GM18517 (cell line): ENCODE measurements around the gene CCDC78.
A peak's percentile ranks its signal among the peaks of the same experiment; 100 is the strongest.
"Not testable (repeated sequence)": the region's sequence is repeated elsewhere in the genome, so short reads cannot be mapped to it uniquely, and the experiment has no call there.

ENCODE experiments used
- ATAC-seq: cut with Tn5 transposase; IDR thresholded peaks from one replicate; pipeline ENCODE4 v1.9.1; 2021; ENCODE audit warnings: mild to moderate bottlenecking, moderate library complexity; ENCODE audit not compliant: unreplicated experiment

Gene CCDC78

DNA sequence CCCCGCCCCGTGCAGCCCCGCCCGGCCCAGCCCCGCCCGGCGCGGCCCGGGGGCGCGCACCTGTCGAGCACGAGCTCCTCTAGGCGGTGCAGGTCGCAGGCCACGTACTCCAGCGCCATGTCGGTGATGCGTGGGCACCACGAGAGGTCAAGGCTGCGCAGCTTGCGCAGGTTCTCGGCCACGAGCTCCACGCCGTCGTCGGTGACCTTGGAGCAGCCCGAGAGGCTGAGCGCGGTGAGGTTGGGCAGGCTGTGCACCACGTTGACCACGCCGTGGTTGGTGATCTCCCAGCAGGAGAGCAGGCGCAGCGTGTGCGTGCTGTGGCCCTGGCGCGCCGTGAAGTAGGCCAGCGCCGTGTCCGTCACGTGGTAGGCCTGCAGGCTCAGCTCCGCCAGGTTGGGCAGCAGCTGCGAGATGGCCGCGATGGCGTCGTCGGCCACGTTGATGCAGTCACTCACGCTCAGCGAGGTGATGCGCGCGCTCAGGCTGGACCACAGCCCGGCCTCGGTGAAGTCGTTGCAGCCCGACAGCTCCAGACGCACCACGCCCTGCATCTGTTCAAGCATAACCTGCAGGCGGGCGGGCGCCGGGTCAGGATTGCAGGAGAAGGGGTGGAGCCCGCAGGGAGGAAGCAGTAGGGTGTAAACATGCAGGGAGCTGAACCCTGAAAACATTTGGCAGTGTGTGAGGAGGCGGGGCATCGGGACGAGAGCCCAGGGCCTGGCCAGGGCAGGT is 30.7 kb downstream of the CCDC78 start:
- no peak for ATAC-seq

DNA sequence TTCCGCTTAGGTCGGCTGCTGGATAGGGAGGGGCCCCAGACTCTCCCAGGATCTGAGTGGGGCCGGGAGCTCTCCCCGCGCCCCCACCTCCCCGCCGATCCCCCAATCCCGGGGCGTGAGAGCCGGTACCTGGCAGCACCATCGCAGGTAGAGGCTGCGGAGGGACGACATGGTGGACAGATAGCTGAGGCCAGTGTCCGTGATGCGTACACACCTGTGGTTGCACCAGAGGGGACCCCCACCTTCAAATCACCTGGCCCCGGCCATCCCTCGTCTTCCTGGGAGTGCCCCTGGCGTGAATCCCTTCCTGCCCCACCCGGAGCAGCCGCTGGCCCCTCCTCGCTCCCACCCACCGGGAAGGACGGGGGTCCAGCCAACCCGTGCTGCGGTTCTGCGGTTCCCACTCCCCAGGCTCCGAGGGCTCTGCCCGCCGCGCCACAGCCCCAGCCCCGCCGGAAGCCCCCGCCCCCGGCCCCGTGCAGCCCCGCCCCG is 31.3 kb downstream of the CCDC78 start:
- ATAC-seq, result no peak

DNA sequence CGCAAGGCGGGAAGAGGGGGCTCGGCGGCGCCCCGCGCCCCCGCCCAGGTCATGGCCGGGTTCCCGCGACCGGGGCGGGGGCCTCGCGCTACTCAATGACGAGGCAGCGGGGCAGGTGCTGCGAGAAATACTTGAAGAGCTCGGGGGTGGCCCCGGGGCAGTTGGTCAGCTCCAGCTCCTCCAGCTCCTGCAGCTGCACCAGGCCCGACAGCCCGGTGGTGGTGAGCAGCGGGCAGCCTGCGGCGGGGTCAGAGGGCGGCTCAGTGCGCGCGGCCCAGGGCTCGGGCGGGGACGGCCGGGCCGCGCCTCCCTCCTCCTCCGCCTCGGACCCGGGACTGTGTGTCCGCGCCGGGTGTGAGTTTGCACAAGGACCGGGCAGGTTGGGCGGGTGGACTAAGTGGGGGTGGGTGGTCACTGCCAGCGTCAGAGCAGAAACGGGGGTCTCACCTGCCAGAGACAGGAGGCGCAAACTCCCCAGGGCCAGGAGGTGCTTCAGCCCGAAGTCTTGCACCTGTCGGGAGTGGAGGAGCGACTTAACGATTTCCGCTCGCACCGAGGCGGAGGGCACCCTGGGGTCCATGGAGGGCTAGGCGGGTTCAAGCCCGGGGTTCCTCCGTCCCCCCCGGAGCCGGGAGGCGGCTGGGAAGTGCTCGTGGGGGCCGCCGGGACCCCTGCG is 31.9 kb downstream of the CCDC78 start:
- no peak for ATAC-seq

DNA sequence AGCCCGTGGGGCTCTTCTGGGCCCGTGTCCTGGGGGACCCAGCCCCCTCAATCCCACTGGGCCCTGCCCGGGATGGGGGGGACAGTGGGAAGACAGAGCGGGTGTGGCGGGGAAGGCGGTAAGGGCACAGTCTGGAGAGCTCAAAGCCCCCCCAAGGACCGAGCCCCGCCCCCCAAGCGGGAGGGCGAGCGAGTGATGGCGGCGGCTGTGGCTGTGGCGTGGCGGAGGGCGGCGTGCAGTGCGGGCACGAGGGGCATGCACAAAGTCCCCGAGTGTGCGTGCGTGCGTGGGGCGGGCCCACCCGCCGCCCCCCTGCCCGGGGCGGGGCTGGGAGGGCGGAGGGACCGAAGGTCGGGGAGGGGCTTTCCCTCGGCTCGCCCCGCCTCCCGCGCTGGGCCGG is 32.5 kb downstream of the CCDC78 start:
- ATAC-seq, result no peak

- no peak for ATAC-seq
Observed at GRCh38 chr16:693364-693763, 32.9 kb downstream of the CCDC78 start.

- ATAC-seq, result no peak
Observed at GRCh38 chr16:692356-693108, 33.7 kb downstream of the CCDC78 start.

DNA sequence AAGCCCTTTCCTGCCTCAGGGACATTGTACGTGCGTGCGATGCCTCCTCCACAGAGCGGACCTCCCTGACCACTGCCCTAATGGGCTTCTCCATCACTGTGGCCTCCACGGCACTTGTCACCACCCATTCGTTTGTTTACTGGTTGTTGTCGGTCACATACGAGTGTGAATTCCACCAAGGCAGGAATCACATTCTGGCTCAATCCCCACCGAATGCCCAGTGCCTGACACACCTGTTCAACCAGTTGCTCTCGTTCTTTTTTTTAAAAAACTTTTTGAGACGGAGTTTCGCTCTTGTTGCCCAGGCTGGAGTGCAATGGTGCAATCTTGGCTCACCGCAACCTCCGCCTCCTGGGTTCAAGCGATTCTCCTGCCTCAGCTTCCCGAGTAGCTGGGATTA is 35.0 kb downstream of the CCDC78 start:
- not testable (repeated sequence) for ATAC-seq

- no peak for ATAC-seq
Observed at GRCh38 chr16:689175-689897, 36.9 kb downstream of the CCDC78 start.

- no peak for ATAC-seq
Observed at GRCh38 chr16:687499-687898, 38.7 kb downstream of the CCDC78 start.

DNA sequence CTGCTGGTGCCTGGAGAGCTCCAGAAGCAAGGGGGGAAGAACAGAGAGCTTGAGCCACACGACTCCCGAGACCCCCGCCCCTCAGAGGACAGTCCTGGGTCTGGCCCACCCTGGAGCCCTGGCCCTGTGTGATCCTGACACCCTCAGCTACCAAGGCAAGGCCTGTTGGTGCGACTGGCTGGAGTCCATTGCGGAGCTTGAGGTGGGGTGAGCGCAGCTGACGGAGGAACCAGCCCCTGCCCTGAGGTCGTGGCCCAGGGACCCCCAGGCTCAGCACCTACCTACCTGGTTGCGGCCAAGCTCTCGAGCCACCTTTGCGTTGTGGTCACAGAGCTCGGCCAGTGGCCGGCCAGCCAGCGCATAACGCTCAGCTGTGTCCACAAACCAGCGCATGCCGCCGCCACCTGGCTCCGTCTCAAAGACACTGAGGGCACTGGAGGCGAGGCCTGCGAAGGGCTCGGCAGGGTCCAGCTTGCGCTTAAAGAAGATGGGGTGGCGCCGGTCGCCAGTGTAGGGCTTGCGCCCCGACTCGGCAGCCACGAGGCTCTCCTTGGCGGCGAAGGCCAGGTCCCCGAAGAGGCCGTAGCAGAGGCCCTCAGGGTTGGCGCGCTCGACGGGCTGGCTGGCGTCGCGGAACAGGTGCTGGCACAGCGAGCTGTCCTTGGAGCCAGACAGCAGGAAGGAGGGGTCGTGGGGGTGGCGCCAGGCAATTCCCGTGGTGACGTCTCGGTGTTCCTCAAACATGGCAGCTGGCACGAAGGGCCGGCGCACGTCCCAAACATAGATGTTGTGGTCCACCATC is 39.6 kb downstream of the CCDC78 start:
- ATAC-seq, result no peak

DNA sequence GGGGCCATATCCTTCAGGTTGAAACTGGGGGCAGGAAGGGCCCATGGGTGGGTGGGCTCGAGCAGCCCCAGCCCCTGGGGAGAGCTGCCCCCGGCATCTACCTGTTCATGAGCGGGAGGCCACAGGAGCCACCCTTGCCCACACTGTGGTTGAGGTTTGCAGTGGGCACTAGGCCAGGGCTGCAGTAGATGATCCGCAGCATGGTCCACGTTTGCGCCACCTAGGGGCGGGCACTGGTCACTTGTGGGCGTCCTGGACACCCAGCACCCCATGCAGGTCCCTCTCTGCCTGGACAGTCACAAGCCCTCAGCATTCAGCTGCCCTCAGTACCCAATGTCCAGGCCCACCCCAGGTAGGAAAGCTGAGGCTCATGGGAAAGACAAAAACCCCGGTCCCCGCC is 40.3 kb downstream of the CCDC78 start:
- ATAC-seq, result no peak

- no peak for ATAC-seq
Observed at GRCh38 chr16:684961-685696, 41.1 kb downstream of the CCDC78 start.

- ATAC-seq, result peak; percentile 58
Observed at GRCh38 chr16:684071-684794, 42.0 kb downstream of the CCDC78 start, which contains the start of gene JMJD8. Gene JMJD8, minus strand, starts transcription at chr16:684334. Its CDS starts 15 bp downstream, at chr16:684319.

- no peak for ATAC-seq
Observed at GRCh38 chr16:683396-684070, 42.7 kb downstream of the CCDC78 start.

GRCh38 chr16:682493-683395 is 43.5 kb downstream of the CCDC78 start:
- no peak for ATAC-seq

DNA sequence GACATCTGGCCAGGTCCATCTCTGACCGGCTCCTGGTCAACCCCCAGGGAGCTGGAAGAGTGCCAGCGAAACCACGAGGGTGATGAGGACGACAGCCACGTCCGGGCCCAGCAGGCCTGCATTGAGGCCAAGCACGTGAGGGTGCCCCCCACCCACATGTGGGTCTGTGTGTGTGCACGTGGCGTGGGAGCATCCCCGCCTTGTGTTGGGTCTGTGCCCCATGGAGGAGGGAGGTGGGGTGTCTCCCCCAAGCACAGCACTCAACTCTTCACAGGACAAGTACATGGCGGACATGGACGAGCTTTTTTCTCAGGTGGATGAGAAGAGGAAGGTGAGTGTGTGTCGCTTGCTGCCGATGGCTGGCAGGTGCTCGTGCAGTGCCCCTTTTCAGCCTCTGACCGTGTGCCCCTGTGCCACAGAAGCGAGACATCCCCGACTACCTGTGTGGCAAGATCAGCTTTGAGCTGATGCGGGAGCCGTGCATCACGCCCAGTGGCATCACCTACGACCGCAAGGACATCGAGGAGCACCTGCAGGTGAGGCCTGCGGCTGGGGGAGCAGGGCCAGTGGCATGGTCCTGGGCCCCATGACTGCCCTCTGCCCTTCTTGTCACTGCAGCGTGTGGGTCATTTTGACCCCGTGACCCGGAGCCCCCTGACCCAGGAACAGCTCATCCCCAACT is 44.4 kb downstream of the CCDC78 start:
- ATAC-seq, result no peak
